Peyer's patch (tissue), 4 donors: ENCODE data around the gene PROP1.

Source experiments
- CTCF ChIP-seq, 6 experiments: fragments of 450-650 bp in 4 of 6; fragments of 200-600 bp in 2 of 6; sonication (generic) in 1 of 6; IDR thresholded peaks; one replicate each; pipeline ENCODE4 v1.5.1; 2017 to 2019; ENCODE audit warnings: antibody characterized with exemption in 6 of 6, mild to moderate bottlenecking in 3 of 6, moderate library complexity in 1 of 6
- POLR2A ChIP-seq, 2 donors: fragments of 450-650 bp; IDR thresholded peaks; one replicate each; pipeline ENCODE4 v1.5.1; 2017; ENCODE audit warnings: antibody characterized with exemption in 2 of 2, mild to moderate bottlenecking in 2 of 2, moderate library complexity in 2 of 2

GRCh38 chr5:177973066-177973635, 22.9 kb downstream of the PROP1 start:
- no peak for TF ChIP-seq CTCF (IDR thresholded peaks at IDR 0.05)
- no peak for TF ChIP-seq POLR2A (IDR thresholded peaks at IDR 0.05)
